Subcutaneous adipose tissue (tissue), 4 donors: Measurements from ENCODE around the gene IFIT5. TPM values are rescaled to one million over a fixed set of nuclear protein-coding genes. Genes with fewer than 3 reads are reported as not detected.

Source experiments
- CTCF ChIP-seq: fragments of 450-650 bp; IDR thresholded peaks from one replicate; pipeline ENCODE4 v1.5.1; 2016; ENCODE audit warnings: low read depth, mild to moderate bottlenecking, control low read depth, antibody characterized with exemption, moderate library complexity
- total RNA-seq, 4 donors: library from RNA; depleted of rRNA; stranded (reverse); fragments of >200 nt; gene quantifications; one replicate each; pipeline ENCODE4 v1.1.0, GENCODE V29; 2016

IFIT5 gene
- total RNA-seq, 4 donors from 2014 or later: 15.5 to 20.5 (median 19.6) TPM

- TF ChIP-seq CTCF: no peak
These were observed 2.1 kb downstream of the IFIT5 start for GRCh38 chr10:89416465-89416864.

- no peak for TF ChIP-seq CTCF
These were observed 5.2 kb downstream of the IFIT5 start for GRCh38 chr10:89419548-89419947.

- TF ChIP-seq CTCF: no peak
These were observed 6.7 kb downstream of the IFIT5 start for GRCh38 chr10:89421018-89421476.

GRCh38 chr10:89425000-89425399 lies 10.6 kb downstream of the IFIT5 start:
- TF ChIP-seq CTCF: no peak

- no peak for TF ChIP-seq CTCF
These were observed 12.0 kb downstream of the IFIT5 start for GRCh38 chr10:89426230-89426868.

- TF ChIP-seq CTCF: no peak
These were observed 13.3 kb downstream of the IFIT5 start for GRCh38 chr10:89427629-89428028.

- TF ChIP-seq CTCF: no peak
These were observed 14.5 kb downstream of the IFIT5 start for GRCh38 chr10:89428877-89429276.
